Nucleus accumbens (tissue), 56 donors: ENCODE data around the gene SLC22A23.

ENCODE experiments used
- DNase-seq, 56 donors: peaks; one replicate each; lab custom pipeline; 2025; lab: John Stamatoyannopoulos, UW

Gene SLC22A23

DNA sequence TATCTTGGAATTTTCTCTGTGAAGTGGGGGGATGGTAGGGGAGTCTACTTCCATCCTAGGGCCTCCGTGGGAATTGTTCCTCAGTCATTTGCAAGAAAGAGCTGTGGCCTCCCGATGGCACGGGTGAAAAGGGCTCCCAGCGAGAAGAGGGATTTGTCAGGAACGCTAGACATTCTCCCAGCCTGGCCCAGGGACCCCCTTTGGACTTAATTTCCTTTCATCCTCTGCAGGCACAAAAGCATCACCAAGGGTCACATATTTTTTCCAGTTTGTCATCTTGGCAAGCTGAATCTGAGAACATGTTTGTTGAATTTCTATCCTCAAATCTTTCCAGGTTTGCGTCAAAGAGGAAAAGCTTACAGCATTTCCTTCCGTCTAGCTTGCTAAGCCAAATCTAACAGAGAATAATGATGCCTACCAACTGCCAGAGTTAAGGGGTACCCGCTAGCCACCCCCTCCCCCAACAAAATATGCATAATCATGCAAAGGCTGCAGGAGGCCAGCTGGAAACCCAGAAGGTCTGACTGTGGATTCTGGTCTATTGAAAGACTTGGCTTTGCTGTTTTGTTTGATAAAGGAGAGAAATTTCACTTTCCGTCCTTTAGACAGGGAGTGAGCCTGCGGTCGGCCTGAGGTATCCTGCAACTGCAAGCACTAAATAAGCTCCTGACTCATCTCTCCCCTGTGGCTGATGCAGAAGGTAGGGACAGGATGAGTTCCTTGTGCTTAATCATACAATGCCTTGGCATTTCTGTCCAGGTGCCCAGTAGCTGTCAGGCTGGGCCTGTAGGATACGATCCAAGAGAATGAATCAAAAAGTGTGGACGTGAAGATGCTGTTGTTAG, 175.0 kb downstream of the SLC22A23 start:
- DNase-seq, result no peak

DNA sequence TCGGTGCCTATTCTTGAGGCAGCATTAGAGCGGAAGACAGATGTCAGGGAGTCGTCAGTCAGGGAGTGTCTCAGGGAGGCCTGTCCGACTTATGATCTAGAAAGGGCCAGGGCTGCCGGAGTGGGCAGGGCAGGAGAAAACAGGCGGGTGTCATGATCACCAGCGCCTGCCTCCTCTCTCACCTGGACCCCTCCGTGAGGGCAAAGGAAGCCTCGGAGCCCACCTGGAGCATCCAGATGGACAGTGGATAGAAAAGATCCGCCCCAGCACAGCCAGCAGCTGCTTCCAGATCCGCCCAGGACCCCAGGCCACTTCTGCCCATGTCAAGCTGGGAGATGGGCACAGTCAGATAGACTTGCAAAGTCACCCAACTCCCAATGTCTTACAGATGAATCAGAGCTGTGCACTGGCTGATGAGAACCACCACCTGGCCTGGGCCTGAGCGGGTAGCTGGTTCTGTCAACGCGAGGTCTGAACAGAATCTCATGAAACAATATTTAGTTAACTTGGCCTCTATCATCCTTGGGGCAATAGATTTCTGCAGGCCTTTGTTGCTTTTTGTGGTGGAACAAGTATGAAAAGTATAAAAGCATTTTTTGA, 175.9 kb downstream of the SLC22A23 start:
- DNase-seq, result no peak

DNA sequence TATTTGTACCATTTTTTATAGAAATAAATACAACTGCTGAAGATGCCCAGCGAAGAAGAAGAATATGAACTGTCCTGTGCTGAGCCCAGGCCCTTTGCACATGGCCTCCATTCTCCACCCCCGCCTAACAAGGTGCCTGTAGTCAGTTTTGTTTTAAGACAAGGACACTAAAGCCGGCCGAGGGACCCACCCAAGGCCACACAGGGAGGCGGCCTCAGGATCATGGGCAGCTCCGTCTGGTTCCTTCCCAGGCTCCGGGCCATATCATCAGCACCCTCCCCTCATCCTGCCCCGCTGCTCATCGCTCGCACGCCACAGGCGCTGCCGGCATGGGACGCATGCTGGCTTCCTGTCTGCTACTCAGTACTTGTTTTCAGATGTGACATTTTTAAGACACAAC, 176.8 kb downstream of the SLC22A23 start:
- DNase-seq, result no peak

DNA sequence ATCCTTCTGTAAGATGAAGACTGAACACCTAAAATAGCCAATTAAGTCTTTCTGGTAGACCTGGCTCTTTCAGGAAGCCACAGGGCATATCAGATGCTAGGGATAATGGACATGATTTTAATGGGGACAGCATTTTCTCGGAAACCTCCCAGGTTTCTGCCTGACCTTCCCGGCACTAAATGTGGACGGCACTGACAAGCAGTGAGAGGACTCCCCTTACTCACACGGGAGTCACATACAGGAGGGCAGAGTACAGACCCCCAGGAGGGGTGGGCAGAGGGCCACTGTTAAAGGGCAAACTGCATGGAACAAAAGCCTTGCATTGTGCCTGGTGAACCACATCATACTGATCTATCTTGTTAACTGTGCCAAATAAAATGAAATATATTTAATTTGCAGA, 178.2 kb downstream of the SLC22A23 start:
- DNase-seq, result no peak

DNA sequence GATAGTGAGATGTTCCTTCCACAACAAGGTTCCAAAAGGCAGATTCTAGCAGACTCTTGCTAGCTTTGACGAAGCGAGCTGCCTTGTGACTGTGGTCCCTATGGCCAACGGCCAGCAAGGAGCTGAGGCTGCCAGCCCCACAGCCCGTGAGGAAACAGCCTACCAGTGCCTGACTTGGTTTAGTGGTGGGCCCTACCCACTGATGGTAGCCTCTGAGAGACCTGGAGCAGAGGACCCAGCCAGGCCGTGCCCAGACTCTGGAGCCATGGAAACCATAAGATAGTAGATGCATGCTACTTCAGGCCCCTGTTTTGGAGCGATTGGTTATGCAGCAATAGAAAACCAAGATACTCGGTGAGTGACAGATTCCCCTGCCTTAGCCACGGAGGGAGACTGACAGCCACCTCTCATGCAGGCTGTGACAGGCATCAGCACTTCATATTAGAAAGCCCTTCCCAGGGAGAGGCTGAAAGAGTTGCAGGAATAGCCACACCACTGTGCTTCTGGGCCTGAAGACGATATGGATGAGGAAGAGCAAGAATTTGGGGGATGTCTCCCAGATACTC, 178.9 kb downstream of the SLC22A23 start:
- peak in 3 of 56 donors; percentile 23 to 34 (median 30) for DNase-seq

DNA sequence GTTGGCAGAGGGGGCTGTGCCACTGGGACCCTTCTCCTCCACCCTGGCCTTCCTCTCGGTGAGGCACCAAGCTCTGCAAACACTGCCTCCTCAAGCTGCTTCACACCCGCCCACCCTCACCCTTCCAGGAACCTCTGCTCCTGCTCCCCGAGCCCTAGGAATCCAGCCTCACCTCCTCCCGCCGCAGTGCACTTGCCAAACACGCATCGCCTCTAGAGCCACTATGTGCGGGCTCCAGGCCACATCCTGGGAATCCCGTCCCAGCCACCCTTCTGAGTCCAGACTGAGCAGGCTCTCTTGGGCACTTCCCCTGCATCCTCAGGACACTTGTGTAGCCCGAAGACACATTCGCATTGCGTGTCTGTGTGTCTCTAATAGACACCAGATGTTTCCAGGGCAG, 179.6 kb downstream of the SLC22A23 start:
- DNase-seq, result peak in 1 of 56 donors; percentile 13

DNA sequence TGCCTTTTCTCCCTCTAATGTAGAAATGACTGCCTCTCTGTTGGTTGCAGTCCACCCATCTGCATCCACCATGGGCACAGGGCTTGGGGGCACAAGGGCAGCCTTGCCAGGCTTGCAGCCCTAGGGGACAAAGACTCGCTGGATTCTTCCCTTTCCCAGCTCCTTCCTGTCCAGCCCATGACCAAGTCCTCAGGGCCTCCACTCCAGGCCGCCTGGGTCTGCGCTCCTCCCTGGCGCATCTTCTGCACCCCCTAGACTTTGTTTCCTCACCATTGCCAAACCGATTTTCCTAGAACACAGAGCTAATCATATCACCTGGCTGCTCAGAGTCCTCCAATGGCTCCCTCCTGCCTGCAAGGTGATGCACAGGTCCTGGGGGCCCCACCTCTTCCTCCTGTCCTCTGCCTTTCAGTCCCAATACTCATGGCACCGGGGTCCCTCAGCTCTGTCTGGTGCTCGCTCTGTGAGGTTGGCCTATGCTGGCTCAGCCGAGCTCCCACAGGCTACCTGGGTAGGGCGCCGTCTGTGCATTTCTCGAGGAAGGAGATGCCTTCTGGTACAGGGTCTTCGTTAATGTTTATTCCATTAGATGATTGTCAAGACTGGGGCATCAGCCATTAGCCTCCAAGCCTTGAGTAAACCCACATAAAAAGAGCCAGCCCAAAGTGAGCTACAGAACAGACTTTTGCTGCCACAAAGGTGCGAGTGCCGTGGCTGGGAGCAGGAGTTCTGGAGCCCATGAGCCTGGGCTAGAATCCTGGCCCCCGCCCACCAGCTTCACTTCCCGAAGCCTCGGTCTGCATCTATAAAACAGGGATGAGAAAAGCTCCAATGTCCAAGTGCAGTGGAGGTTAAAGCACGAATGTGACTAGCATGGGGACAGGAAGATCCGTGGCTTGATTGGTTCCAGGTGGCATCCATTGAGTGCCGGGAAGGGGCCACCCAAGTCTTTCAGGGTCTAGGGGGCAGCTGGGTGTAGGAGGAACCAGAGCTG, 180.4 kb downstream of the SLC22A23 start:
- no peak for DNase-seq

DNA sequence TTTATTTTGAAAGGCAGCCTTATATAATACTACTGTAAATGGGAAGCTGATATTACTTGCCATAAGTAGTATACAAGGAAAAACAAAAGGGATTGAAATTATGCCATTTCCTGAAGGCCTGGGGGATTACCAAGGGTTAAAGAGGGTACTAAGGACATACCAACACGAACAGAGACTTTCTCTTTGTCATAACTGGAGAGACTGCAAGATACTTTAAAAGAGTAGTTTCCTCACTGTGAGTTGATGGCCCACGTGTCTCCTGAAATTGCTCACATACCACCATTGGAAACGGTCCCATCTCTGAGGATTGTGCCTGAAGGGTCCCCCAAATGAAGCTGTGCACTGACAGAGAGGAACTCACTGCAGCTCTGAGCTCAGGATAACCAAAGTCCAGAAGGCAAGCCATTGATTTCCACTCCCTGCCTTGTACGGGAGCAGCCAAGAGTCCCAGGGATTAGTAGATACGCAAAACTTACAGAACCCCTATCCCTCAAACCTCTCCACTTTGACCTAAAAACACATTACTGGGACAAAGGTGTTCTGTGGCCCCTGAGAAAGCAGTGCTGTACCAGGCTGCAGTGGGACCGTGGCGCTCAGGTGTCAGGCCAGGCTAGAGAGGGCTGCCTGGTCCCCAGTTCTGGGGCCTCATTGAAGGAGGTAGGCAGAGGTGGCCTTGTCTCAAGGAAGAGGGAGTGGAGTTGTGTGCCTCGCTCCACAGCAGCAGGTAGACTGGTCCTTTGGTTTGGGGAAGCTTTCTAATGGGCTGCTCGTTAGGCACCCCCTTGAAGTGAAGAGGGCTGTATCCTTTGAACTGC, 182.9 kb downstream of the SLC22A23 start:
- no peak for DNase-seq

DNA sequence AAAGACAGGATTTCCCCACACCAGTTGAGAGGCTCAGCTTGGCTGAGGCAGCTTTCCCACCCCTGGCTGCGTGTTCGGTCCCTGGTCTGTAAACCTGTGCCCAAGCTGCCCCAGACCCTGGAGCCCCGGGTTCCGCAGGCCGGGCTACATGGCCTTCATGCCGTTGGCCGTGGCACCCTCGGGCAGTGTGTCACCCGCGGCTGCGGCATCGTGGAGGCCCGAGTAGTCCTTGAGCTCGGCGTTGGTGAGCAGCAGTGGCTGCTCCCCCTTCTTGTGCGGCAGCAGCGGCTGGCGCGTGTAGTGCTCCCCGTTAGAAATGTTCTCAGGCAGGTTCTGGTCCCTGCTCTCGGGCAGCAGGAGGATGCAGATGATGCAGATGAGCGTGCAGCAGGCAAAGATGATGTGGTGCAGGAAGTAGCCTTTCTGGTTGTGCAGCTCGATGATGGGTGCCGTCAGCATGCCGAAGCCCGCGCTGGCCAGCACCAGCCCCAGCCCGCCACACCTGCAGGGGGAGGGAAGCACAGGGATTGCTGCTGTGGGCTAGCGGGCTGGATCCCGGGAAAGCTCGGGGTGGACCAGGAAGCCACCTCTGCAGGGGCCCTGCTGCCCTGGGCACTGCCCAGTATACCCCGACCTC, 183.8 kb downstream of the SLC22A23 start:
- DNase-seq, result no peak

DNA sequence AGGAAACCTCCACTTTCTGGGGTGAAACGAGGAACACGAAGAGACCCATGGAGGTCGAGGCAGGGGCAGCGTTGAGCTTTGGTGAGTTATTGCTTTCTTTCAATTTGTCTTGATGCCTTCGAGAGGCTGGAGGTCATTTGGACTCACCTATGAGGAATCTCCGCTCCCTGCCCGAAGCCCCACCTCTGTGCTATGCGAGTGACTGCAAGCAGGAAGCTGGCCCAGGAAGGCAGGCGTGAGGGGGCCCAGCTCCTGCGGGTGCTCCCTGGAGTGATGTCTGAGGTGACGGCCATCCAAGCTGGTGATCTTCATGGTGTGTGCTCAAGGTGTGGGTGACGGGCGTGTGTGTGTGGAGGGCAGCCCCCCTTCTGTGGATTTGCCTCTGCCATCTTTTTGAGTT, 185.1 kb downstream of the SLC22A23 start:
- no peak for DNase-seq

DNA sequence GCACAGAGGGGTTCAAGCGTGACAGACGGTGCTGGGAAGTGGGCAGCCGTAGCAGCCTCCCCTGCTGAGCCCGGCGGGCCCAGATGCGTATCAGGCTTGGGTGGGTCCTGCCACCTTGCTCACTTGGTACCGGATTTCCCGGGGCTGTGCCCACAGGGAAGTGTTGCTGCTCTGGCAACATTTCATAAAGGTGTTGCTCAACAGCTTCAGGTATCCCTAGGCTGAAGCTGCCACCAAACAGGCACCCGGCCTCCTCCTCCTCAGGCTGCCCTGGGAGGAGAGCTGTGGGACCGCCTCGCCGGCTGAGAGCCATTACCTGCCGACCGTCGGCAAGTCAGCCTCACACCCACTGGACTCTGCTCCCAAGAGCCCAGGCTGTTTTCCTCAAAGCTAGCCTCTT, 186.6 kb downstream of the SLC22A23 start:
- DNase-seq, result no peak

DNA sequence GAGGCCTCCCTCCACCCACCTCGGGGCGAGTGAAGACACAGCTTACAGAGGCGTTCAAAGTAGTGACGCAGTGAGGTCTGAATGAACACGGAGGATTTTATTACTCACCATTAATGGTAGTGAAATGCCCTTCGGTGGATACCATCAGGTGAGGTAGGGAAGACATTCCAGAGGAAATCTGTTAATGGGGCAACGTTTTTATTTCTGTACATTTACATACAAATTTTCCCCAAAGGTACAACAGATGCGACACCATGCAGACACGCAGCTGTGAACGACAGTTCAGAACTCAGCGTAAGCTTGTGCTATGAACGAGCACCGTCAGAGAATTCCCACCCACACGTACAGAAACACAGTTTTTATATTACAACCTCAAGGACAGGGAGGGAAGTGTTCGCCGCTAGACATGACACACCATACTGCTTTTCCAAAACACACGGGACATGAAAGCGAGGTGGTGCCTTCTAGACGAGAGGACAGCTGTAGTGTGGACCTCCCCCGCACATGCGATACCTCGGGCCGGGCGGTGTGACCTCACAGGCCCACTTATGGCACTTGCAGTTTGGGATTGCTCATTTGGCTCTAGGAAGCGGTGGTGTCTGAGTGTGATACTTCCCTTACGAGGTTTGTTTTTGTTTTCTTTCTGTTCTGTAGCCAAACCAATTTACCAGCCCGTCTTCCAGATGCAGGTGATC, 187.4 kb downstream of the SLC22A23 start:
- peak in 7 of 56 donors; percentile 9 to 38 (median 26) for DNase-seq

DNA sequence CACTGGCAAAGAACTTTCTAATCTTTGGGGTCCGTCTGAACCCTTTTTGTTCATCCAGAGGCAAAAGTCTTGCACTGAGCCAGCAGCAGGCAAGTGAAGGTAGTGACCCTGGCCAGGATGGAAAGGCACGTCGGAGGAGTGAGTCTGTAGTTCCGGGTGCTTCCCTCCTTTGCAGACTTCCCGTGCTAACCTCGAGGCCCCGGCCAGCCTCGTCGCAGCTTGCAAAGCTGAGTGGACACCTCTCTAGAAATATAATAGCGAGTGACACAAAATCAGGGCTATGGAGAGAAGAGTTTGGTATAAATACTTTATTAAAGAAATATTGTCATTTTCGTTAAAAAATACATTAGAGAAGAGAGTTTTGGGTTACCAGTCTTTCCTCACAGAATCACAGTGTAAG, 188.2 kb downstream of the SLC22A23 start:
- no peak for DNase-seq

DNA sequence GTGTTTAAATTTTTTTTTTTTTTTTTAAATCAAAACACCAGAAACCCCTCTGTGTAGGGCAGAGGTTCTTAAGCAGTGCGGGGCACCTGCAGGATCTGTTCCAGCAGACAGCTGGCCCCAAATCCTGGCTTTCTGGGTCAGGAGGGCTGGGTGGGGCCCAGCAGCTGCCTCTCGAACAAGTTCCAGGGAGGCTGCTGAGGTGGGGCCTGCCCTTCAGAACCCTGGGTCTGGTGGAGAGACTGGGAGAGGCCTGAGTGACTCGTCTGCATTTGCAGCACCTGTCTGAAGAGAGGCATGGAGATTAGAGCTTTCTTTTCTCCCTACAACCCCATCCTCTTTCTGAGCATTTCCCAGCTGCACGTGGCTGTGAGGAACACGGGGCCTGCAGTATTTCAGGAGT, 189.7 kb downstream of the SLC22A23 start:
- no peak for DNase-seq

DNA sequence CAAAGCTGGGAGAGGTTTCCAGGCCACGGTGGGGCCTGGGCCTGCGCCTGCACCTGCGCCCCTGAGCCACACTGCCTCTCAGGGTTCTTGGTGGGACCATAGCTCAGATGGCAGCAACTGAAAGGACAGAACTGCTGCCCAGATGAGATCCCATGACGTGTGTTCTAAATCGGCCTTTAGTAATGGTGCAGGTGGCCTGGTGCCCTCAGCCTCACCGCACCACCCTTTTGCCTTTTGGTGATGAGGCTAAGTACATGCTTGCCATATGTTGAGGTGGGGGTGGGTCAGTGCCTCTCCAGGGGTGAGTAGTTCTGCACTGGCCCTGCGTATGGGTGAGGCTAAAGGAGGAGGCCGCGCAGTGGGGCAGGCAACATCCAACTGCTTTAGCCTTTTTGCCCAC, 190.7 kb downstream of the SLC22A23 start:
- DNase-seq, result no peak

DNA sequence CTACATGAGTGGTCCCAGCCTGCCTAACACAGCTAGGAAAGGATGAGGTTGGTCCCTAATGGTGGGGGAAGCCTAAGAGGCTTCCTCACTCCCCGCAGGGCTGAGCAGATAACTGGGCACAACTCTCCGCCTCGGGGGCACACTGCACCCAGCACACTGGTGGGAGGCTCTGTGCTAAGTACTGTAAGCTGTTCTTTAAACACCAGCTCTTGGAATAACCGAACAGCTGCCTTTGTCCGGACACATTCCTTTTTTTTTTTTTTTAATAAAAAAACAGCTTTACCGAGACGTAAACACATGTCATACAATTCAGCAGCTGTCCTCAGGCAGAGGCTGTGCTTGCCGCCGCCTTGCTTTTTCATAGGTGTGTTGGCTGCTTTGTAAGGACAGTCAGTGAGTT, 191.2 kb downstream of the SLC22A23 start:
- DNase-seq, result no peak

DNA sequence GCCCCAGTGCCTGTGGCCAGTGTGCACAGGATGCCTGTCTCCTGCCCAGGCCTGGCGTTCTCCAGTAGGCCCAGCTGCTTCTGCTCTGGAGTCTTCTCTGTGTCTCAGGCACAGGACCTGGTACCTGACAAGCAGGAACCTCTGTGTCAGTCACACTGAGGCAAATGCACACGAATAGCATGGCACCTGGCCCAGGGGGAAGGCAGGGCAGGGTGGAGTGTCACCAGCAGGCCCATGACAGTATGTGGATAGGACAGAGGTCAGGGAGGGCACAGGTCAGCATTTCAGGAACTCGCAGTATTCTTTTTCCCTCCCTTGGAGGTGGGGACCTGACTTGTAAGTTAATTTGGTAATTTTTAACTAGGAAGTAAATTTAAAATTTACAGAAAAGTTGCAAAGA, 192.5 kb downstream of the SLC22A23 start:
- no peak for DNase-seq

DNA sequence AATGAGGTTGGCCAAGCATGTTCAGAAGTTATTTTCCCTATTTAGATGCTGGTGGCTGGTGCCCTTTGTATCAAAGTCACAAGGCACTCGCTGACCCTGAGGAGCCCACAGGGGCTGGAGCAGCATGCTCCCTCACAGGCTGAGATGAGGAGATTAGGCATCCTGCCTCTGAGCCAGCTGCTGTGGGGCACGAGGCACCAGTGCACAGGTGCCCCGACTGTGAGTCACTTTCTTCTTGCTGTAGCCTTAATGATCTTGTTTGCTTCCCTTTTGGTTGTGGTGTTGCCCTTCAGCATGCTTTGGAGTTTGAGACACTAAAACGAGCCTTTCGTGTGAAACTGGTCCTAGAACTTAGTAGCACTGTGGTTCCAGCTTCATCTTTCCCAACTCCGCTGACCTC, 193.8 kb downstream of the SLC22A23 start:
- DNase-seq, result no peak

DNA sequence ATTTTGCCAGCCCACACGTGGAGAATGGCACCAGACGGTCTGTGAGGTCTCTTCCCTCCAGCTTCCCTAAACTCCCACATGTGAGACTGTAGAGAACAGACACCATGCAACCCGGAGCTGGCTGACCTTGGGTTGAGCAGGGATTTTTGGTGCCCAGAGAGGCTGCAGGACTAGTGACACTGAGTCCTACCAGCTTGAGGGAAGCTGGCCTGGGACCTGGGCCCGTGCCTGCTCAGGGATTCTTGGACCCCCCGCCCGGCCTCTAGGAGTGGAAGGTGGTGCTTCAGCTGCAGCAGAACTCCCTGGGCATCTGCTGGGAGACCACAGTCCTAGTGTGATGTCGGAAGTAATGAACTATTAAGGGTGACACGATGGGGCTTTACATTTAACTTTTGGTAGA, 194.9 kb downstream of the SLC22A23 start:
- DNase-seq, result no peak
